ENCODE data around the gene RNF40. TPM values are rescaled to one million over a fixed set of nuclear protein-coding genes. Genes with fewer than 3 reads are reported as not detected.
A peak's percentile ranks its signal among the peaks of the same experiment; 100 is the strongest.

The RNF40 gene
- 124 to 130 TPM (median 126 TPM) in 3 replicates for total RNA-seq

GRCh38 chr16:30761928-30762902 is at the start of gene RNF40, which contains the start of gene CFAP119:
RNF40 (plus strand) TSS chr16:30762322; CDS start chr16:30762546, 224 bp downstream.
CFAP119 (minus strand) TSS chr16:30762062; CDS start chr16:30761748, 314 bp downstream.
- H3K36me3 Mint-ChIP-seq, result peaks cover 16% of the 10 kb centered on the region
- peaks cover 22% of the 10 kb centered on the region for H3K4me1 Mint-ChIP-seq
- DNase-seq (ENCODE audit: low spot score in 2 of 2, unreplicated experiment in 2 of 2), result peak; percentile 90 to 98
- no peaks in the 10 kb centered on the region for H3K27me3 Mint-ChIP-seq (ENCODE audit: low read depth)
- no peak for TF ChIP-seq CTCF (IDR thresholded peaks at IDR 0.05; ENCODE audit: unreplicated experiment)
- peak within 1 kb of the TSS; percentile 97 for H3K27ac Mint-ChIP-seq
- H3K9me3 Mint-ChIP-seq, result no peaks in the 10 kb centered on the region
- H3K4me3 Mint-ChIP-seq, result peak within 1 kb of the TSS; percentile 91

DNA sequence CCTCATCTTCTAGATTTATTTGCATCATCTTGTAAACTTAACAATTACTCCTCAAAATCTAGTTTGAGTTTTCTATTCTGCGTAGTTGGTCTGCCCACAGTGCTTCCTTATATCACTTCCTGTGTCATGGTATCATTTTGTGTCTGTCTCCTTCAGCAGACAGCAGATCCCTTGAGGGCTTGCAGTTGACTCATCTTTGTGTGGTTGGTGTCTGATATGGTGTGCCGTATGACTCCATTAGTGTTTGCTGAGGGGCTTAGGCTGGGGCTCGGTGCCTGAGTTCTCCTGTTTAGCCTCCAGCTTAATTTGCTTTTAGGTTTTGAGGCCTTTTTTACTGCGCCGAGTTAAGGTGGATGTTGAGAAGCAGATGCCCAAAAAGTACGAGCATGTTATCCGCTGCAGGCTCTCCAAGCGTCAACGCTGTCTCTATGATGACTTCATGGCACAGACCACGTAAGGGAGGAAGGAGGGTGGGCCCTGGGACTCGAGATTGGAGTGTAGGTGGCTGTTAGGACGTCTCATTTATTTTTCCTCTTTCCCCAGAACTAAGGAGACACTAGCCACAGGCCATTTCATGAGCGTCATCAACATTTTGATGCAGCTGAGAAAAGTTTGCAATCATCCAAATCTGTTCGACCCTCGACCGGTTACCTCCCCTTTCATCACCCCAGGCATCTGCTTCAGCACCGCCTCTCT is 46.2 kb upstream of the RNF40 start:
- no peaks in the 10 kb centered on the region for H3K9me3 Mint-ChIP-seq
- DNase-seq (ENCODE audit: low spot score in 2 of 2, unreplicated experiment in 2 of 2), result no peak
- no peaks in the 10 kb centered on the region for H3K4me1 Mint-ChIP-seq
- no peak overlapping the region for H3K4me3 Mint-ChIP-seq
- H3K27ac Mint-ChIP-seq, result no peak overlapping the region
- TF ChIP-seq CTCF (IDR thresholded peaks at IDR 0.05; ENCODE audit: unreplicated experiment), result no peak
- peaks cover 57% of the 10 kb centered on the region for H3K36me3 Mint-ChIP-seq
- no peaks in the 10 kb centered on the region for H3K27me3 Mint-ChIP-seq (ENCODE audit: low read depth)

DNA sequence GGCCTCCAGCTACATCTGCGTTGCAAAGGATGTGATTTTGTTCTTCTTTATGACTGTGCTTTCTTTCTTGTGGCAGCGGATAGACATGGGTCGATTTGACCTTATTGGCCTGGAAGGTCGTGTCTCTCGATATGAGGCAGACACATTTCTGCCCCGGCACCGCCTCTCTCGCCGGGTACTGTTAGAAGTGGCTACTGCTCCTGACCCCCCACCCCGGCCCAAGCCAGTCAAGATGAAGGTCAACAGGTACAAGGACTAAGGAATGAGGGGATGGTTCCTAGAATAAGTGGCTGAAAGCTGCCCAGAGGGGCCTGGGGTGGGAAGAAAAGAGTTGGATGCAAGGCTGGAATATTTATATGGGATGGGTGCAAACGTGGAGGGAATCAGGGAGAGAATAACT is 42.0 kb upstream of the RNF40 start:
- Mint-ChIP-seq H3K9me3 (no peaks in the 10 kb centered on the region), H3K27me3 (ENCODE audit: low read depth) (no peaks in the 10 kb centered on the region), H3K4me1 (no peaks in the 10 kb centered on the region), H3K27ac (no peak overlapping the region), H3K4me3 (no peak overlapping the region), H3K36me3 (peaks cover 63% of the 10 kb centered on the region)
- TF ChIP-seq CTCF (IDR thresholded peaks at IDR 0.05; ENCODE audit: unreplicated experiment), result no peak
- no peak for DNase-seq (ENCODE audit: low spot score in 2 of 2, unreplicated experiment in 2 of 2)

DNA sequence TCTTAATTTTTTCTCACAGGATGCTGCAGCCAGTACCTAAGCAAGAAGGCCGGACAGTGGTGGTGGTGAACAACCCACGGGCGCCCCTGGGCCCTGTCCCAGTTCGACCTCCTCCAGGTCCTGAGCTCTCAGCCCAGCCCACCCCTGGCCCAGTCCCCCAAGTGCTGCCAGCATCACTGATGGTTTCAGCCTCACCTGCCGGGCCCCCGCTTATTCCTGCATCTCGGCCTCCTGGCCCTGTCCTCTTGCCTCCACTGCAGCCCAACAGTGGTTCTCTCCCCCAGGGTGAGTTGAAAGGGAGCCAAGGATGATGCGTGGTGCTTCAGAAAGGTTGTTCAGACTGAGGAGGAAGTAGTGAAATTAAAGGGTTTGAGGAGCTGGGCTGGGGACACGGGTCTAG is 41.4 kb upstream of the RNF40 start:
- TF ChIP-seq CTCF (IDR thresholded peaks at IDR 0.05; ENCODE audit: unreplicated experiment), result no peak
- Mint-ChIP-seq H3K36me3 (peaks cover 64% of the 10 kb centered on the region), H3K27ac (no peak overlapping the region), H3K4me3 (no peak overlapping the region), H3K4me1 (no peaks in the 10 kb centered on the region), H3K27me3 (ENCODE audit: low read depth) (no peaks in the 10 kb centered on the region), H3K9me3 (no peaks in the 10 kb centered on the region)
- DNase-seq (ENCODE audit: low spot score in 2 of 2, unreplicated experiment in 2 of 2), result no peak

- TF ChIP-seq CTCF (IDR thresholded peaks at IDR 0.05; ENCODE audit: unreplicated experiment), result no peak
- Mint-ChIP-seq H3K4me3 (no peak overlapping the region), H3K36me3 (peaks cover 64% of the 10 kb centered on the region), H3K9me3 (no peaks in the 10 kb centered on the region), H3K27me3 (ENCODE audit: low read depth) (no peaks in the 10 kb centered on the region), H3K27ac (no peak overlapping the region), H3K4me1 (no peaks in the 10 kb centered on the region)
- no peak for DNase-seq (ENCODE audit: low spot score in 2 of 2, unreplicated experiment in 2 of 2)
These were observed 41.0 kb upstream of the RNF40 start for GRCh38 chr16:30721167-30721566.

Measured in mesothelial cell of epicardium (in vitro differentiated cells).